Measurements from ENCODE around the gene LYPD6. TPM values are rescaled to one million over a fixed set of nuclear protein-coding genes. Genes with fewer than 3 reads are reported as not detected.

The LYPD6 gene
- total and polyA plus RNA-seq, 2 experiments from 2014 or later, result 4.9 to 12.4 TPM

- Histone ChIP-seq H3K79me2 (replicated peaks; ENCODE audit: insufficient read depth) (no peaks in the 10 kb centered on the region; the same call in 1 of the 2 replicates), H3K27me3 (ENCODE audit: insufficient read depth) (no peaks in the 10 kb centered on the region), H3K36me3 (ENCODE audit: insufficient read depth) (no peaks in the 10 kb centered on the region), H2AFZ (no peak overlapping the region), H3K4me3 (no peak overlapping the region), H3F3A (replicated peaks; ENCODE audit: low read depth) (no peaks in the 10 kb centered on the region), H4K20me1 (replicated peaks; ENCODE audit: insufficient read depth) (peaks cover under 1% of the 10 kb centered on the region), H3K4me2 (no peak overlapping the region), H3K4me1 (ENCODE audit: insufficient read depth) (peaks cover 16% of the 10 kb centered on the region), H3K27ac (ENCODE audit: low read depth) (no peak overlapping the region), H3K9me2 (ENCODE audit: insufficient read depth) (0 out of 2 replicates have a peak, but pooled peaks cover 7% of the 10 kb centered on the region)
- H3K27ac Mint-ChIP-seq, result no peak overlapping the region
- no peak overlapping the region for H3K4me3 Mint-ChIP-seq
- H3K4me1 Mint-ChIP-seq, result peaks cover 17% of the 10 kb centered on the region
- no peak for DNase-seq (ENCODE audit: low spot score)
- ATAC-seq, result no peak
- H3K9me3 Mint-ChIP-seq, result peaks cover 1% of the 10 kb centered on the region; the same call in 1 of the 3 replicates
- no peak for TF ChIP-seq JUNB (IDR thresholded peaks at IDR 0.05; ENCODE audit: unreplicated experiment)
- TF ChIP-seq EZH2 (IDR thresholded peaks at IDR 0.05; ENCODE audit: low read depth, unreplicated experiment), result no peak
- no peak for TF ChIP-seq CREB1 (CRISPR knock-in tag; IDR thresholded peaks at IDR 0.05; ENCODE audit: low read depth)
- no peak for TF ChIP-seq EZH2phosphoT487 (IDR thresholded peaks at IDR 0.05; ENCODE audit: unreplicated experiment)
- no peak for TF ChIP-seq REST (IDR thresholded peaks at IDR 0.05; ENCODE audit: unreplicated experiment)
- TF ChIP-seq ZNF462 (CRISPR knock-in tag; IDR thresholded peaks at IDR 0.05), result no peak
- no peak for TF ChIP-seq ZNF114 (CRISPR knock-in tag; IDR thresholded peaks at IDR 0.05)
- TF ChIP-seq ZNF331 (CRISPR knock-in tag; IDR thresholded peaks at IDR 0.05; ENCODE audit: low read depth), result no peak
- TF ChIP-seq POLR2AphosphoS5 (IDR thresholded peaks at IDR 0.05; ENCODE audit: low read depth), result no peak
- TF ChIP-seq NANOG (IDR thresholded peaks at IDR 0.05; ENCODE audit: borderline replicate concordance), result no peak
- no peak for TF ChIP-seq CTCF (conservative IDR thresholded peaks at IDR 0.05; ENCODE audit: low read depth in 2 of 2)
- TF ChIP-seq ETS1 (IDR thresholded peaks at IDR 0.05), result no peak
- no peak for TF ChIP-seq STAT1 (IDR thresholded peaks at IDR 0.05; ENCODE audit: unreplicated experiment)
- H3K27me3 Mint-ChIP-seq (ENCODE audit: insufficient read depth, low read depth, poor library complexity), result no peaks in the 10 kb centered on the region
- H3K36me3 Mint-ChIP-seq (ENCODE audit: low read depth), result no peaks in the 10 kb centered on the region; the same call in 2 of the 3 replicates
These were observed 25.5 kb downstream of the LYPD6 start for GRCh38 chr2:149355716-149356422.

Data from GM23338 (cell line).